Measurements from ENCODE around the gene PLCH1. TPM values are rescaled to one million over a fixed set of nuclear protein-coding genes. Genes with fewer than 3 reads are reported as not detected.

PLCH1 gene
- total and polyA plus RNA-seq, 7 experiments from 2014 or later, result 0.56 TPM; not detected in 6

GRCh38 chr3:155554777-155555451 lies 190.0 kb downstream of the PLCH1 start:
- no peaks in the 10 kb centered on the region for H3K27me3 ChIP-seq (ENCODE audit: control insufficient read depth in 2 of 2, insufficient read depth in 2 of 2, low read length in 2 of 2)
- ATAC-seq (peak; percentile 56), DNase-seq (peak in 4 of 9 donors; percentile 21 to 46 (median 41))
- no peaks in the 10 kb centered on the region for H3K9me3 ChIP-seq (ENCODE audit: control insufficient read depth in 2 of 3, low read length in 3 of 3)
- H3K9me3 Mint-ChIP-seq, result peaks cover 0 to 4% (median 0%) of the 10 kb centered on the region in 11 donors
- H3K27ac Mint-ChIP-seq, result peak overlapping the region in 5 of 9 donors; percentile 19 to 64 (median 50)
- intact Hi-C loops (cut with micrococcal nuclease), result loop anchor here in 1 of 2 donors (10.0 kb wide), 1 partner anchor 300 kb away; the partner anchor contains the start of gene SLC33A1
- ChIA-PET POLR2A (no interaction called here), CTCF (no interaction called here)
- peaks cover 0 to 11% of the 10 kb centered on the region in 2 donors for H3K4me1 ChIP-seq (ENCODE audit: control insufficient read depth in 2 of 2, insufficient read depth in 2 of 2, low read length in 2 of 2)
- no peak overlapping the region for H3K27ac ChIP-seq (ENCODE audit: low read depth, low read length)
- H3K4me1 Mint-ChIP-seq, result peaks cover 0 to 31% (median 24%) of the 10 kb centered on the region in 7 donors
- H3K4me3 Mint-ChIP-seq, result peak overlapping the region in 5 of 10 donors; percentile 11 to 63 (median 32)
- H3K36me3 Mint-ChIP-seq, result peaks cover 0 to 9% (median 0%) of the 10 kb centered on the region in 5 donors
- no peak overlapping the region for H3K4me3 ChIP-seq (ENCODE audit: low read length)
- H3K36me3 ChIP-seq (ENCODE audit: control insufficient read depth in 2 of 3, insufficient read depth in 3 of 3, low read length in 3 of 3), result no peaks in the 10 kb centered on the region
- H3K27me3 Mint-ChIP-seq, result no peaks in the 10 kb centered on the region

DNA sequence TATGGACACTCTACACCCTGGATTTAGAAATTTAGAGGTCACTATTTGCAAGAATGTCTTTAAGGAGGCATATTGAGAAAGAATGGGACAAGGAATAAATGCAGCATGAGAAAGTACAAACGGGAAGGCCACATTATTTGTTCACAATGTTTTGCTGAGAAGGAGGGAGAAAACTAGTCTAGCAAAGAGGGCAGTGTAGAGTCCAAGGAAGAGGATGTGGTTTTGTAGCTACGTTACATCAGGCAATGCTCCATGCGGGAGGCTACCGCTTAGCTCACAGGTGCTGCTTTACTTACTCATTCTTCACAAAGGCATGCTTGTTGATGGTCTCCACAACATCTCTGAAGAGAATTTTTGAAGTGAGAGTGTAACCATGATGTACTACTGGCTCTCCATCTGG lies 191.1 kb downstream of the PLCH1 start:
- H3K4me1 ChIP-seq (ENCODE audit: control insufficient read depth in 2 of 2, insufficient read depth in 2 of 2, low read length in 2 of 2), result peaks cover 0 to 11% of the 10 kb centered on the region in 2 donors
- no peaks in the 10 kb centered on the region for H3K9me3 ChIP-seq (ENCODE audit: control insufficient read depth in 2 of 3, low read length in 3 of 3)
- Mint-ChIP-seq H3K9me3 (peaks cover 0 to 4% (median 0%) of the 10 kb centered on the region in 11 donors), H3K4me3 (peak overlapping the region in 3 of 10 donors; percentile 10 to 60 (median 12)), H3K27ac (peak overlapping the region in 1 of 9 donors; percentile 55), H3K4me1 (peaks cover 4 to 41% (median 34%) of the 10 kb centered on the region in 7 donors), H3K36me3 (peaks cover 0 to 9% (median 0%) of the 10 kb centered on the region in 5 donors), H3K27me3 (no peaks in the 10 kb centered on the region)
- no peak overlapping the region for H3K27ac ChIP-seq (ENCODE audit: low read depth, low read length)
- CTCF ChIA-PET, result no interaction called here
- intact Hi-C loops (cut with micrococcal nuclease), result loop anchor here in 1 of 2 donors (10.0 kb wide), 1 partner anchor 301 kb away; the partner anchor contains the start of gene SLC33A1
- no peaks in the 10 kb centered on the region for H3K27me3 ChIP-seq (ENCODE audit: control insufficient read depth in 2 of 2, insufficient read depth in 2 of 2, low read length in 2 of 2)
- DNase-seq, result peak in 1 of 9 donors; percentile 3
- ATAC-seq, result peak; percentile 42
- no peaks in the 10 kb centered on the region for H3K36me3 ChIP-seq (ENCODE audit: control insufficient read depth in 2 of 3, insufficient read depth in 3 of 3, low read length in 3 of 3)
- POLR2A ChIA-PET, result no interaction called here
- H3K4me3 ChIP-seq (ENCODE audit: low read length), result no peak overlapping the region

DNA sequence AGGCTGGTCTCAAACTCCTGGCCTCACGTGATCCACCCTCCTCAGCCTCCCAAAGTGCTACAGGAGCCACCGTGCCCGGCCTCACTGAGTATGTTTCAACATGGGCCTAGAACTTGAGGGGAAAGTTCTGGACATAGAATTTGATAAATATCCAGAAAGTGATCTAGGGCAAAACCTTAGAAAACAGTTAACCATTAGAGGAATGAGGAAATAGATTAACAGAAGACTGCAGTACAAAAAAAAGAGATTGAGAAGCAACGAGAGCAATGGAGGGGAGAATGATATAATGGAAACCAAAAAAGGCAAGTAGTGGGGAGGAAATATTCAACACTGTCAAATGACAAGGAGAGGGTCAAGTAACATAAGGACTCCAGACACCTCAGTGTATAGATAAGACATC lies 191.5 kb downstream of the PLCH1 start:
- Mint-ChIP-seq H3K4me1 (peaks cover 4 to 41% (median 34%) of the 10 kb centered on the region in 7 donors), H3K9me3 (peaks cover 0 to 4% (median 0%) of the 10 kb centered on the region in 11 donors), H3K27me3 (no peaks in the 10 kb centered on the region), H3K36me3 (peaks cover 0 to 9% (median 0%) of the 10 kb centered on the region in 5 donors), H3K27ac (peak overlapping the region in 1 of 9 donors; percentile 29), H3K4me3 (peak overlapping the region in 1 of 10 donors; percentile 60)
- POLR2A ChIA-PET, result no interaction called here
- Histone ChIP-seq H3K27me3 (ENCODE audit: control insufficient read depth in 2 of 2, insufficient read depth in 2 of 2, low read length in 2 of 2) (no peaks in the 10 kb centered on the region), H3K36me3 (ENCODE audit: control insufficient read depth in 2 of 3, insufficient read depth in 3 of 3, low read length in 3 of 3) (no peaks in the 10 kb centered on the region), H3K4me3 (ENCODE audit: low read length) (no peak overlapping the region), H3K27ac (ENCODE audit: low read depth, low read length) (no peak overlapping the region), H3K4me1 (ENCODE audit: control insufficient read depth in 2 of 2, insufficient read depth in 2 of 2, low read length in 2 of 2) (peaks cover 0 to 11% of the 10 kb centered on the region in 2 donors), H3K9me3 (ENCODE audit: control insufficient read depth in 2 of 3, low read length in 3 of 3) (no peaks in the 10 kb centered on the region)
- ATAC-seq (no peak), DNase-seq (no peak)
- intact Hi-C loops (cut with micrococcal nuclease), result loop anchor here in 1 of 2 donors (10.0 kb wide), 1 partner anchor 301 kb away; the partner anchor contains the start of gene SLC33A1
- CTCF ChIA-PET, result no interaction called here

DNA sequence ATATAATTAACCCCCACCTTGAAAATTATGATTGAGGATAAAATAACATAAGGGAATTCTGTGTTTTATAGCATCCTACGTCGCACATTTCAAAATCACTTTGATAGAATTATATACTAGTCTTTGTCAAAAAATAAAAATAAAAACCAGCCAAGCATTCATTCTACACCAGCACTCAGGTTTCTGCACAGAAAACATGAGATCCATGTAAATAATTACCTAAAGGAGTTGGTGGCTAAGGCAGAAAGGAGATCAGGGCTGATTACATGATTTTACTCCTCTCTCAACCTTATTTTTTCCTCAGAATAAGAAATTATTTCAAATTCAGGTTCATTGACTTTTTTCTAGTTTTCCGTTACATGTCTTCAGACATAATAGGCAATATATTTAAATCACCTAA lies 194.5 kb downstream of the PLCH1 start:
- H3K36me3 Mint-ChIP-seq, result peaks cover 0 to 8% (median 0%) of the 10 kb centered on the region in 5 donors
- intact Hi-C loops (cut with micrococcal nuclease), result loop anchor here in 1 of 2 donors (10.0 kb wide), 1 partner anchor 304 kb away; the partner anchor contains the start of gene SLC33A1
- POLR2A ChIA-PET, result no interaction called here
- ATAC-seq (no peak), DNase-seq (no peak)
- CTCF ChIA-PET, result interaction anchor here (0.6 kb wide), 1 partner anchor 107 kb away, joined by 3 read pairs; no protein-coding TSS in a partner anchor
- H3K9me3 Mint-ChIP-seq, result peaks cover 0 to 6% (median 0%) of the 10 kb centered on the region in 11 donors
- H3K9me3 ChIP-seq (ENCODE audit: control insufficient read depth in 2 of 3, low read length in 3 of 3), result no peaks in the 10 kb centered on the region
- H3K27ac ChIP-seq (ENCODE audit: low read depth, low read length), result no peak overlapping the region
- H3K4me3 Mint-ChIP-seq, result no peak overlapping the region
- H3K4me1 Mint-ChIP-seq, result peaks cover 4 to 40% (median 30%) of the 10 kb centered on the region in 7 donors
- peaks cover 0 to 11% of the 10 kb centered on the region in 2 donors for H3K4me1 ChIP-seq (ENCODE audit: control insufficient read depth in 2 of 2, insufficient read depth in 2 of 2, low read length in 2 of 2)
- no peak overlapping the region for H3K27ac Mint-ChIP-seq
- H3K27me3 Mint-ChIP-seq, result no peaks in the 10 kb centered on the region
- H3K27me3 ChIP-seq (ENCODE audit: control insufficient read depth in 2 of 2, insufficient read depth in 2 of 2, low read length in 2 of 2), result no peaks in the 10 kb centered on the region
- H3K4me3 ChIP-seq (ENCODE audit: low read length), result no peak overlapping the region
- H3K36me3 ChIP-seq (ENCODE audit: control insufficient read depth in 2 of 3, insufficient read depth in 3 of 3, low read length in 3 of 3), result no peaks in the 10 kb centered on the region

GRCh38 chr3:155549087-155549486 lies 195.8 kb downstream of the PLCH1 start:
- Mint-ChIP-seq H3K4me3 (peak overlapping the region in 1 of 10 donors; percentile 10), H3K36me3 (peaks cover 0 to 8% (median 0%) of the 10 kb centered on the region in 5 donors), H3K27me3 (no peaks in the 10 kb centered on the region), H3K4me1 (peaks cover 4 to 27% (median 17%) of the 10 kb centered on the region in 7 donors), H3K9me3 (peaks cover 0 to 6% (median 0%) of the 10 kb centered on the region in 11 donors), H3K27ac (peak overlapping the region in 2 of 9 donors; percentile 29 to 31)
- intact Hi-C loops (cut with micrococcal nuclease), result no loop called here
- DNase-seq (no peak), ATAC-seq (no peak)
- no peaks in the 10 kb centered on the region for H3K36me3 ChIP-seq (ENCODE audit: control insufficient read depth in 2 of 3, insufficient read depth in 3 of 3, low read length in 3 of 3)
- CTCF ChIA-PET, result no interaction called here
- H3K4me1 ChIP-seq (ENCODE audit: control insufficient read depth in 2 of 2, insufficient read depth in 2 of 2, low read length in 2 of 2), result peaks cover 0 to 4% of the 10 kb centered on the region in 2 donors
- no peak overlapping the region for H3K27ac ChIP-seq (ENCODE audit: low read depth, low read length)
- no peaks in the 10 kb centered on the region for H3K9me3 ChIP-seq (ENCODE audit: control insufficient read depth in 2 of 3, low read length in 3 of 3)
- H3K27me3 ChIP-seq (ENCODE audit: control insufficient read depth in 2 of 2, insufficient read depth in 2 of 2, low read length in 2 of 2), result no peaks in the 10 kb centered on the region
- POLR2A ChIA-PET, result no interaction called here
- H3K4me3 ChIP-seq (ENCODE audit: low read length), result no peak overlapping the region

GRCh38 chr3:155548195-155548594 lies 196.7 kb downstream of the PLCH1 start:
- Histone ChIP-seq H3K27me3 (ENCODE audit: control insufficient read depth in 2 of 2, insufficient read depth in 2 of 2, low read length in 2 of 2) (no peaks in the 10 kb centered on the region), H3K27ac (ENCODE audit: low read depth, low read length) (no peak overlapping the region), H3K4me1 (ENCODE audit: control insufficient read depth in 2 of 2, insufficient read depth in 2 of 2, low read length in 2 of 2) (no peaks in the 10 kb centered on the region), H3K9me3 (ENCODE audit: control insufficient read depth in 2 of 3, low read length in 3 of 3) (no peaks in the 10 kb centered on the region), H3K36me3 (ENCODE audit: control insufficient read depth in 2 of 3, insufficient read depth in 3 of 3, low read length in 3 of 3) (no peaks in the 10 kb centered on the region), H3K4me3 (ENCODE audit: low read length) (no peak overlapping the region)
- ChIA-PET CTCF (no interaction called here), POLR2A (no interaction called here)
- peaks cover 0 to 6% (median 1%) of the 10 kb centered on the region in 11 donors for H3K9me3 Mint-ChIP-seq
- peaks cover 0 to 18% (median 10%) of the 10 kb centered on the region in 7 donors for H3K4me1 Mint-ChIP-seq
- peaks cover 0 to 7% (median 0%) of the 10 kb centered on the region in 5 donors for H3K36me3 Mint-ChIP-seq
- intact Hi-C loops (cut with micrococcal nuclease), result no loop called here
- H3K4me3 Mint-ChIP-seq, result peak overlapping the region in 1 of 10 donors; percentile 20
- no peaks in the 10 kb centered on the region for H3K27me3 Mint-ChIP-seq
- ATAC-seq (no peak), DNase-seq (no peak)
- no peak overlapping the region for H3K27ac Mint-ChIP-seq
